Measurements from ENCODE around the gene MMP2. TPM values are rescaled to one million over a fixed set of nuclear protein-coding genes. Genes with fewer than 3 reads are reported as not detected.
A peak's percentile ranks its signal among the peaks of the same experiment; 100 is the strongest.

Gene MMP2
- total and polyA plus RNA-seq, 2 of the 13 experiments (the other 11 are each of a cell fraction or from before 2014, with no cell fraction given), result 0.31 to 1.3 TPM

GRCh38 chr16:55465077-55465896 lies 13.7 kb upstream of the MMP2 start (continued):
- no peak for TF ChIP-seq ZNF512B (CRISPR knock-in tag; IDR thresholded peaks at IDR 0.05; ENCODE audit: borderline replicate concordance)
- no peak for TF ChIP-seq KLF12 (CRISPR knock-in tag; IDR thresholded peaks at IDR 0.05; ENCODE audit: borderline replicate concordance)
- no peak for TF ChIP-seq TEF (CRISPR knock-in tag; IDR thresholded peaks at IDR 0.05)
- no peak for TF ChIP-seq KMT2B (CRISPR knock-in tag; IDR thresholded peaks at IDR 0.05)
- no peak for TF ChIP-seq ZNF549 (CRISPR knock-in tag; IDR thresholded peaks at IDR 0.05)
- no peak for TF ChIP-seq ZNF713 (CRISPR knock-in tag; IDR thresholded peaks at IDR 0.05)
- TF ChIP-seq PATZ1 (CRISPR knock-in tag; IDR thresholded peaks at IDR 0.05), result peak; percentile 46; the same call in 1 of the 2 replicates
- peak; percentile 100 for TF ChIP-seq STAG1 (CRISPR knock-in tag; IDR thresholded peaks at IDR 0.05)
- TF ChIP-seq E2F2 (CRISPR knock-in tag; IDR thresholded peaks at IDR 0.05; ENCODE audit: borderline replicate concordance), result no peak
- TF ChIP-seq HIVEP1 (CRISPR knock-in tag; IDR thresholded peaks at IDR 0.05), result no peak
- TF ChIP-seq GMEB1 (CRISPR knock-in tag; IDR thresholded peaks at IDR 0.05; ENCODE audit: borderline replicate concordance), result no peak
- TF ChIP-seq ZEB1 (IDR thresholded peaks at IDR 0.05; ENCODE audit: insufficient replicate concordance, low read depth), result no peak
- TF ChIP-seq ZNF740 (CRISPR knock-in tag; IDR thresholded peaks at IDR 0.05), result no peak
- peak; percentile 80; the same call in 1 of the 2 replicates for TF ChIP-seq NFKB2 (CRISPR knock-in tag; IDR thresholded peaks at IDR 0.05; ENCODE audit: borderline replicate concordance)
- TF ChIP-seq ZSCAN31 (CRISPR knock-in tag; IDR thresholded peaks at IDR 0.05; ENCODE audit: low read depth), result peak; percentile 62; the same call in 1 of the 2 replicates
- TF ChIP-seq ZKSCAN1 (IDR thresholded peaks at IDR 0.05; ENCODE audit: low read length), result peak; percentile 56; the same call in 1 of the 2 replicates
- TF ChIP-seq TEAD2 (CRISPR knock-in tag; IDR thresholded peaks at IDR 0.05), result no peak
- TF ChIP-seq GFI1 (CRISPR knock-in tag; IDR thresholded peaks at IDR 0.05; ENCODE audit: borderline replicate concordance), result no peak
- no peak for TF ChIP-seq TRIM24 (CRISPR knock-in tag; IDR thresholded peaks at IDR 0.05)
- TF ChIP-seq ZNF563 (CRISPR knock-in tag; IDR thresholded peaks at IDR 0.05), result no peak
- no peak for TF ChIP-seq TOPORS (CRISPR knock-in tag; IDR thresholded peaks at IDR 0.05)

Data from HepG2 (cell line).